GM18499 (cell line): ENCODE results near the gene GDF2.

Experiments
- ATAC-seq: cut with Tn5 transposase; IDR thresholded peaks from one replicate; pipeline ENCODE4 v1.9.1; 2021; ENCODE audit warnings: moderate number of reproducible peaks; ENCODE audit not compliant: insufficient read depth, unreplicated experiment

GDF2 gene

DNA sequence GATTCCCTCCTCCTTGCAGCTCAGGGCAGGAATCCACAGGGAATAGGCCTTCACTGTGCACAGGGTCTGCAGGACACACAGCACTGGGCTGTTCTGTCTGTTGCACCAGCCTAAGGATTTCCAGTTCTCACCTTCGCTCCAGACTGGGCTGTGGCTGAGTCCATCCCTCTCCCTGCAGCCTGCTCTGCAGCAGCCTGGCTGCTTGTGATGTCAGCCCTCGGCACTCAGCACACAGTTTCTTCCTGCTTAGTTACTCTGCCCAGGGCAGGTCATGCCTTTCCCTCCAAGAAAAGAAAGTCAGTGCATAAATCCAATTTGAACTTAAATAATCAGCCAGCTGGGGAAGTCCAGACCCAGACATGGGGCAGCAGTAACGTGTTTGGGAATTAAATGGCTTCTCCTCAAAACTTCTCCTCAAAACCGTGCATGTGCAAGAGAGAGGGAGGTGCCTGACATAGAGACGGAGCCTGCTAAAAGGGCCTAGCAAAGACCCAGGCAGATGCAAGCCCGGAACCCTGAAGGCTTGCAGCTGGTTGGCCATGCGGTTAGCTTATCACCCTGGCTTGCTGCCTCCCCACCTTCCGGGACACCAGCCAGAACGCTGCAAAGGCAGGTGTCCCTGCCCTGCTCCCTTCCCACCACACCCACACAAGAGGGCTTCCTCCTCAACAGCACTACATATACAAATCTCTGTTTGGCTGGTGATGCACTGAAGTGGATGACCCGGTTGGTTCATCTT, 10.9 kb upstream of the GDF2 start:
- ATAC-seq, result no peak

- no peak for ATAC-seq
Observed at GRCh38 chr10:47311932-47312662, 10.2 kb upstream of the GDF2 start.

GRCh38 chr10:47312663-47312995, 9.6 kb upstream of the GDF2 start:
- no peak for ATAC-seq

- ATAC-seq, result no peak
Observed at GRCh38 chr10:47314416-47314970, 7.8 kb upstream of the GDF2 start.

DNA sequence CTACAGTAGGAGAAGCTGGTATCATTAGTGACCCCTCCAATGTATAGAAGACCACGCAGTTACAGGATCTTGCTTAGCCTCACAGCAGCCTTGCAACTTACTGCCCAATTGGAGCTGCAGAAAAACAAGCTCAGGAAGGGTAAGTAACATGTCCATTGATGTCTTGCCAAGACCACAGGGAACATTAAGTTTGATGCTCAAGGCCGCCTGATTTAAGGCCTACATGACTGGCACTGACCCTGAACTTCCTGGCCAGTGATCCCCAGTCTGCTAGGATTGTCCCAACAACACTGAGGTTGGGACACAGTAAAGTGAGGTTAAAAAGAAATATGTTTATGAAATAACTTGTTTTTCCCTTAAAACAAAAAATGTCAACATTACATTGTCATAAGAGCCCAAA, 6.8 kb upstream of the GDF2 start:
- no peak for ATAC-seq

DNA sequence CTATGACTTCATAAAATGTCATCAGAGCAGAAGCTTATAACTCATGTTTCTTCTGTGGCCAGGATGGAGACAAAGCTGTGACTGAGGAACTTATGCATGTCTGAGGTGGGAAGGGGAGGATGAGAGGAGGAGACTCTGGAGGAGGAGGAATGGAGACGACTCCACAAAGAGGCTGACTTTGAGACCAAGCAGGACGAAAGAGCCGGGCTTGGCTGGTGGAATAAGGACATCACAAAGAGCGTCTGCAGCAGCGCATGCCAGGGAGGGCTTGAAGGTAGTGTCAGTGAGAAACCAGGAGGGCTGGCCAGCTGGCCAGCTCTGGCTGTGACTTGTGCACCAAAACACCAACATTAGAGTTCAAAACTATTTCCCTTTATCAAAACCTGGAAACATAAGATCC, 6.1 kb upstream of the GDF2 start:
- ATAC-seq, result no peak

- ATAC-seq, result no peak
Observed at GRCh38 chr10:47317251-47317650, 5.0 kb upstream of the GDF2 start.

DNA sequence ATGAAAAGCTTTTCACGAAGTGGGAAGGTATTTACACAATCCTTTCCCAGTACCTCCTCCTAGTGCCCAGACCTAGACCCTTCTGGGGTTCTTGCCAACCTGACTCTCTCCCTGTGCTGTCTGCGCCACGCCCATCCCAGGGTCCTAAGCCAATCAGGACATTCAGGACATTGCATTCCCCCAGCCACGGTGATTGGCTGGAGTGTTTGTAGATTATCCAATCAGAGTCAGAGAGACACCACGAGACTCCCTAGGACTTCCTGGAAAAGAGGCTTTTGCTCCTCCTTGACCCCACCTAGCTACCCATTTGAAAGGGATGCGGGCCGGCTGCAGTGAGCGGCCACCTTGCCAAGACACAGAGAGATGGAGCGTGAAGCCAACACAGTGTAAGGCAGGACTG, 3.5 kb upstream of the GDF2 start:
- no peak for ATAC-seq

DNA sequence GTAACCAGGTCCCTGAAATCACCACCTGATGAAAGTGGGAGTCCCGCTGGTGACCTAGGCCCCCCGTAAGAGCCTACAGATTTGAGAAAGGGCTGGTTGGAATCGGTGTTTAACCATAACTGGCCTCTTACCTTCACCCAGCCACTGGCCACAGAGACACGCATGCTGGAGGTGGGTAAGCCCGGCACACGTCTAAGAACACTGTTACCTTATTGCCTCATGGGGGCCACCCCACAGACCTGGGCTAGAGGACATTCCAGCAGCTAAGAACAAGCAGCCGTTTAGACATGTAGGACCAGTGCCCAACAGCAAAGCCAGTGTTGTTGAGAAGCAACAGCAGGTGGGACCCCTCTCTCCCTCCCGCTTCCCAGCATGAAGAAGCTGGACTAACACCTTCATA, 2.5 kb upstream of the GDF2 start:
- no peak for ATAC-seq

DNA sequence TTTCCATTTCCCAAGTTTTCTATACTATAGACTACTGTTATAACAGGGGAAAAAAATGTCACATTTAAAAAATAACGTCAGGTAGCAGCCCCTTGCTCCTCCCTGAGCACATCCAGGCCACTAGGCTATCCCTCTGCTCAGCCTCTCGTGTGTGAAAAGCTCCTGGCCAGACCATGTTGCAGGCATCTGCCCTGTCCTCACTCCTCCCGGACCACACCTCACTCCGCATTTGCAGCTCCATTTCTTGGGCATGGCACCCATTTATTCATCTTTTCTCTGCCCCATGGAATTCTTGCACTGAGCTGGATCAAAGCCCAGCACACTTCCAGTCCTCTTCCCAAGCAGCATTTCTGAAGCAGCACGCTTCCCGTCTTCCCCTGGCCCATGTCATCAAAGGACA, 1.4 kb upstream of the GDF2 start:
- ATAC-seq, result no peak

GRCh38 chr10:47321521-47322195, 596 bp upstream of the GDF2 start:
- no peak for ATAC-seq

GRCh38 chr10:47323087-47323486, 833 bp downstream of the GDF2 start:
- ATAC-seq, result no peak

DNA sequence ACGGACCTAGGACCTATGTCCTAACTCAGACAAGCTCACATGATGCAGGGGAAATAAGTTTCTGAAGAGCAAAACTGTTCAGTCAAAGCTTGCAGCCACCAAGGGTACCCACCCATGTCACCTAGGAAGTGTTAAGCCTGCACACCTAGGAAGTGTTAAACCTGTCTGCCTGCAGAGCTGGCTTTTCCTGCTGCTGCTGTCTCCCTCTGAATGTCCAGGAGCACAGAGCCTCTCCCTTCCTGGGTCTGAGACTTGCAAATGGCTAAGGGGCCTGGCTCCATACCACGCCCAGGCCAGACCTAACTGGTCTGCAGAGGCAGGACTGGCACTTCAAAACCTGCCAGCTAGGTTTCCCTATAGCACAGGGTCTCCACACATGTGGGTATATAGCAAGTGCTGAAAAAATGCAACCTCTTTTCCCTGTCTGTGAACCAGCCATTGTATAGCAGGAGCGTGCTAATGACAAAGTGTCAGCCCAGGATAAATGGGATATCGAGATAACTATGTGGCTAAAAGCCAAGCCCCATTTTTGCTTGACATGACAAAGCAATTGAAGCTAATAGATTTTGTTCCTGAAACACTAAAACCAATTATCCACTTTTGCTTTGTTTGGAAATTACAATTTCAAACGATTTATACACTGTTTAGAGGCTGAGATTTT, 1.5 kb downstream of the GDF2 start:
- no peak for ATAC-seq

DNA sequence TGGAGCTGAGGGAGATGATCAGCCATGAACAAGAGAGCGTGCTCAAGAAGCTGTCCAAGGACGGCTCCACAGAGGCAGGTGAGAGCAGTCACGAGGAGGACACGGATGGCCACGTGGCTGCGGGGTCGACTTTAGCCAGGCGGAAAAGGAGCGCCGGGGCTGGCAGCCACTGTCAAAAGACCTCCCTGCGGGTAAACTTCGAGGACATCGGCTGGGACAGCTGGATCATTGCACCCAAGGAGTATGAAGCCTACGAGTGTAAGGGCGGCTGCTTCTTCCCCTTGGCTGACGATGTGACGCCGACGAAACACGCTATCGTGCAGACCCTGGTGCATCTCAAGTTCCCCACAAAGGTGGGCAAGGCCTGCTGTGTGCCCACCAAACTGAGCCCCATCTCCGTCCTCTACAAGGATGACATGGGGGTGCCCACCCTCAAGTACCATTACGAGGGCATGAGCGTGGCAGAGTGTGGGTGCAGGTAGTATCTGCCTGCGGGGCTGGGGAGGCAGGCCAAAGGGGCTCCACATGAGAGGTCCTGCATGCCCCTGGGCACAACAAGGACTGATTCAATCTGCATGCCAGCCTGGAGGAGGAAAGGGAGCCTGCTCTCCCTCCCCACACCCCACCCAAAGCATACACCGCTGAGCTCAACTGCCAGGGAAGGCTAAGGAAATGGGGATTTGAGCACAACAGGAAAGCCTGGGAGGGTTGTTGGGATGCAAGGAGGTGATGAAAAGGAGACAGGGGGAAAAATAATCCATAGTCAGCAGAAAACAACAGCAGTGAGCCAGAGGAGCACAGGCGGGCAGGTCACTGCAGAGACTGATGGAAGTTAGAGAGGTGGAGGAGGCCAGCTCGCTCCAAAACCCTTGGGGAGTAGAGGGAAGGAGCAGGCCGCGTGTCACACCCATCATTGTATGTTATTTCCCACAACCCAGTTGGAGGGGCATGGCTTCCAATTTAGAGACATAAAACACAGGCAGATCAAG, 3.3 kb downstream of the GDF2 start:
- no peak for ATAC-seq

- ATAC-seq, result no peak
Observed at GRCh38 chr10:47326306-47326926, 4.2 kb downstream of the GDF2 start.

DNA sequence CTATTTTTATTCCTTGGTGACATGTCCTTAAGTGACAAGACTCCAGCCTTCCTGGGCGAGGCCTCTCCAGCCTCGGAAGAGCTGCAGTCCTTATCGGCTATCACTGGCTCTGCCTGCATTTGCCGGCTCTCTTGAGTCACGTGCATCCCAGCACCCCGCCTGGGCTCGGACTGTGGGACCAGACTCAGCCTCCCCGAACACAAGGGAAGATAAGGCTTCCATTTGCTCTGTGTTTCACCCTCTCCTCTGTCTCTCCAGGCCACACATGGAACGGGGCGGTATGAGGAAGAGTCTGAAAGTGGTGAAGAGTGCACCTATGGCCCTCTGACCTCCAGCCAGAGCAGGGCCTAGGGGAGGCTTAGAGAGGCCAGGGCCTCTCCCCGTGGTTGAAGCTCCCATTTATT, 4.7 kb downstream of the GDF2 start:
- ATAC-seq, result no peak

- ATAC-seq, result no peak
Observed at GRCh38 chr10:47329855-47330254, 7.6 kb downstream of the GDF2 start.

DNA sequence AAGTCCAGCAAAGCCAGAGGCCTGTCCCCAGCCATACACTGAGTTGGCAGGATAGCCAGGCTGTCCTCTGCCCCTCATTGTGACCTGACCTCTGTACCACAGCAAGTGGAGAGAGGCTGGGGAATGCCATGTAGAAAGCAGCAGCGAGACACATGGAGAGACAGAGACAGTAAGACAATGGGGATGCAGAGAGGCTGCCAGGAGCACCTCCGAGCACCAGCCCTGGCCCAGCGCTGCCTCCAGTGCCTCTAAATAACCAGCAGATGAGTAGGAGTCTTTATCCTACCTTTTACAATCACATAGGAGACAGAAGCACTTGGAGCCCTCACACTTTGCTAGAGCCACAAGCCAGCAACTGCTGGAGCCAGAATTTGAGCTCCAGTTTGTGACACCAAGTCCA, 8.1 kb downstream of the GDF2 start:
- ATAC-seq, result no peak

- no peak for ATAC-seq
Observed at GRCh38 chr10:47330804-47331203, 8.6 kb downstream of the GDF2 start.
